Epidermal melanocyte (primary cell): Measurements from ENCODE around the gene ANO5.
A peak's percentile ranks its signal among the peaks of the same experiment; 100 is the strongest.

Experiments
- DNase-seq: peaks from one replicate; pipeline ENCODE4 v3.0.0; 2011; ENCODE audit warnings: low spot score; ENCODE audit not compliant: insufficient read length

The ANO5 gene

GRCh38 chr11:22192642-22193347 lies at the start of gene ANO5:
Gene ANO5, plus strand, starts transcription at chr11:22193085. Its CDS starts 408 bp downstream, at chr11:22193493.
- no peak for DNase-seq

- DNase-seq = no peak
Observed at GRCh38 chr11:22151649-22152197, 41.2 kb upstream of the ANO5 start.

- DNase-seq = no peak
Observed at GRCh38 chr11:22157531-22157930, 35.4 kb upstream of the ANO5 start.

DNA sequence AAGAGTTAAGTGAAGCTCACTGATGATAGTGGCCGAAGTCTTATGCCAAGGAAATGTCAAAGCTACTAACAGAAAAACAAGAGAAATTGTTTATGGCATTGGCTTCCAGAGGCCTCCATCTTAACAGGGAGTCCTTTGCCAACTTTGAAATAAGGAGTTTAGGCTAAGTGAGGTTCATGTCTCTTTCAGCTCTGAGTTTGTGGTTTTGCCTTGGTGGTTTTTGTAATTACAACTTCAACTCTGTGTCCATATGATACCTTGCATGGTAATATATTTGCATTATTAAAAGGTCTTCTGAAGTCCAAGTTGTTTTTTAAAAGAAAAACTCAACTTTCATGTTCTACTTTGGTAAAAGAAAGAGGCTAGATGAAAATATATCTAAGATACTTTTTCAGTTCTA lies 31.4 kb upstream of the ANO5 start:
- no peak for DNase-seq

GRCh38 chr11:22162756-22163155 lies 30.1 kb upstream of the ANO5 start:
- DNase-seq = no peak

DNA sequence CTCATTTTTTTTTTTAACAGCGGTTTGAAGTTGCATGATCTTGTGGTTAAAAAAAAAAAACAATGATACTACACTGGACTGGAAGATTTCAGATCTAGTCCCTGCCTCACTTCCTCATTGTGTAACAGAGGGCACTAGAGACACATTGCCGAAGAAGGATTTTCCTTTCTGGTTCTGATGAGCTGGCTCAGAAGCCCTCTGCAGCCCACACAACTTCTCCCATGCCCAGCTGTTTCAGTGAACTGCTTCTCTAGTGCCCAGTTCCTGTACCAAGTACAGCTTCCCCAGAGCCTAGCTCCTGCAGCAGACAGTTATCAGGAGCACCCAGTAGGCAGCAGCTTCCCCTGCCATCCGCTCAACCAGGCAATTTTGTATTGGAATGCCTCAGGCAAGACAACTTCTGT lies 29.5 kb upstream of the ANO5 start:
- DNase-seq = no peak

- no peak for DNase-seq
Observed at GRCh38 chr11:22165087-22165486, 27.8 kb upstream of the ANO5 start.

DNA sequence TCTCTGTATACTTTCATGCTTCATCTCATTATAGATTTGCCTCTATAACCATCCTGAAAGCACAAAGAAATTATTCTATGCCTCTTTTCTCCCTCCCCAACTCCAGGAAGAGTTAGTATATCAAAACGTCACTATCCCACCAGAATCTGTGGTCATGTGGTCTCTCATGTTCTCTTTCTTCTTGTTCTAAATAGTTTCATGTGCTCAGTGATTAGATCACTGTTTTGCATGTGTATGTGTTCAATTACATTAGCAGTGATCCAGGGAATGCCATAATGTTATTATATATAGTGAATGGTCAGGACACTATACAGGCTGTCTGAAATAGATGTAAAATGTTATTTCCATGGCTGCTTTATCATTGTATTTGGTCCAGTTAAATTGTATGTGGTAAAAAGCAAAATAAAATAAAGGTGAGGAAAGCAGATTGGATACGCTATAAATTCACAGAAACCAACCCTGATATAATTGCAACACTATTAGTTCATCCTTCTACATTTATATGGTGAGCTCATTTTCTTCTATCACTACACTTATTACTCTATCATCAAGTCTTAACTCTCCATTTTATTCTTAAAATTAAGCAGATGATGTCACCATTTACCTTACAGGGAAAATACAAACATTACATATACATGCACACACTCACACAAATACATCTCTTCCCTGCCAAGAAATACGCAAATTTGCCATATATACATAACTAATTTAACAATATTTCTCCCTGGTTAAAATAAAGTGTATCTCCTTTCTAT lies 26.9 kb upstream of the ANO5 start:
- no peak for DNase-seq

DNA sequence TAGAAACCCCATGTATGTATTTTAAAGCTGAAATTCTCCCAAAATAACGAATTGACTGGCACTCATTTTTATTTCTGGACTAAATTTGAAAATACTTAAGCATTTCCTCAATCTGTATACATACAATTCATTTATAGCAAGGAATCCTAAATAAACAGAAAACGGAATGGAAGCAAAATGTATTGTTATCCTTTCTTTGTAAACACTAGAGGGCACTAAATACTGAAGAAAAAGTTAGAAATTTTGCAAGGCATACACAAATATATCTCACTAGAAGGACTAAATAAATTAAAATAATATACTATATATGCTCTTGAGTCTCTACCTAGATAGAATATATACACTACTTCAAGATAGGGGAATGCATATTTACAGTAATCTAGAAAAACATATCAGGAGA lies 23.1 kb upstream of the ANO5 start:
- DNase-seq = no peak

DNA sequence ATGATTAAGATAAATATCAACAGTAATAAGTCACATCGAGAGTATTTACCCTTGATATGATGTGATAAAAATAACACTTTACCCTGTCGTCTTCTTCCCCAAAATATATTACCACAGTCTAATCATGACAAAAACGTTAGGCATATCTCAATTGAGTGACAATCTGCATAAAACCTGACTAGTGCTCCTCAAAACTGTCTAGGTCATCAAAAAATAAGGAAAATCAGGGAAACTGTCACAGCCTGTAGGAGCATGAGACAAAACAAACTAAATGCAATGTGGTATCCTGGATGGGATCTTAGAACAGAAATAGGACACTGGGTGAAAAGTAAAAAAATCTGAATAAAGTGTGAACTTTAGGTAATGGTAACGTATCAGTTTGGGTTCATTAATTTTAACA lies 19.4 kb upstream of the ANO5 start:
- DNase-seq = no peak

GRCh38 chr11:22177186-22177585 lies 15.7 kb upstream of the ANO5 start:
- DNase-seq = no peak

- DNase-seq = no peak
Observed at GRCh38 chr11:22179626-22180025, 13.3 kb upstream of the ANO5 start.

GRCh38 chr11:22180131-22180530 lies 12.8 kb upstream of the ANO5 start:
- no peak for DNase-seq

DNA sequence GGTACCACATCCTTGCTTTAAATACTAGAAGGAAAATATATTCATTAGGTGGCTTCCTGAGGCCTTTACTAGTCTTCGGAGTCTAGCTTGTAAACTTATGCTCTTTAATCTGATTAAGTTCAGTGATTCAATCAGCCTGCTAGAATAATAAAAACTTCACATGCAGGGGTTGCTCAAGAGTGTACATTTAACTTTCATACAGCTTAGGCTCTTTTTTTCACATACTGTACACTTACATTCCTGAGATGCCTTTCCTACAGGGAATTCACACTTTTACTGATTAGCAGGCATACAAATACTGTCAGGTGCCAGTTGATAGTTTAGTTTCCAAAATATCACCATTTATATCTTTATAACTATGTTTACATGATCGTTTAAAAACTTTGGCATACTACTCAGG lies 3.2 kb upstream of the ANO5 start:
- DNase-seq = no peak

- DNase-seq = no peak
Observed at GRCh38 chr11:22190827-22191463, 1.9 kb upstream of the ANO5 start.

DNA sequence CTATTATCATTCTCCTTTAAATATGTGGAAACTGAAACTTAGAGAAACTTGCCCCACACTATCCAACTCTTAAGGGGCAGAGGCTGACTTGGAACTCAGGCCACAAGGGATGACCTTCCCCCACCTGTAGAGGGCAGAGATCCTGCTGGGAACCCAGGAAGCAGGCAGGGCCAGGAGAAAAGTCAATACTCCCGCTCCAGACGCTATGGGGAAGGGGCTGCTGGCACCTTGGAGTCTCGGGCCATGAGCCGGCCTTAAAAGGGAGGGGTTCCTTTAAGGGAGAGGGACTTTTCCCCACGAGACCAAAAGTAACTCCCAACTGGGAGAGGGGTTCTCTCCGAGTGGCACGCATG lies 620 bp upstream of the ANO5 start:
- DNase-seq = no peak

GRCh38 chr11:22193348-22194051 lies 615 bp downstream of the ANO5 start:
- DNase-seq = no peak

DNA sequence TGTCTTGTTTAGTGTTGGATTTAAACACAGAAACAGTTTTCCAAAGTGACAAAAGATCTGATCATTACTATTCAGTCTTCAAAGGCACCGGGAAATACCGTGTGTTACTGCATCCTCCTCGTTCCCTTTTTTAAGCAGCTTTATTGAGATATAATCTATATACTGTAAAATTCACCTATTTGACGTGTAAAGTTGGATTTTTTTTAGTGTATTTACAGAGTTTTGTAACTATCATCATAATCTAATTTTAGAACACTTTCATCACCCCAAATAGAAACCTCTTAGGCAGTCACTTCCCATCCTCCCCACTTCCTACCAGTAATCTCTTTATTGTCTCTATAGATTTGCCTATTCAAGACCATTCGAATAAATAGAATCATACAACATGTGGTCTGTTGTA lies 1.4 kb downstream of the ANO5 start:
- DNase-seq = no peak

- DNase-seq = no peak
Observed at GRCh38 chr11:22194907-22195306, 2.0 kb downstream of the ANO5 start.

- DNase-seq = peak; percentile 37
Observed at GRCh38 chr11:22197139-22198005, 4.5 kb downstream of the ANO5 start.

GRCh38 chr11:22199243-22199642 lies 6.4 kb downstream of the ANO5 start:
- no peak for DNase-seq
